OCI-LY3 (cell line): ENCODE results near the gene CHL1.

ENCODE experiments used
- EZH2phosphoT487 ChIP-seq: fragments of 200-600 bp; shearing (Covaris generic); IDR thresholded peaks from 2 replicates; pipeline ENCODE4 v1.6.1; 2018; ENCODE audit warnings: antibody characterized with exemption, mixed run types, low read depth
- TF ChIP-seq, protein P1 (sequence below): fragments of 200-600, 300-600 bp; sonication (generic); IDR thresholded peaks from 2 replicates; pipeline ENCODE4 v1.5.1; 2014; ENCODE audit warnings: antibody characterized with exemption, low read length, low read depth

- no peak for TF ChIP-seq EZH2phosphoT487
- TF ChIP-seq, protein P1, sequence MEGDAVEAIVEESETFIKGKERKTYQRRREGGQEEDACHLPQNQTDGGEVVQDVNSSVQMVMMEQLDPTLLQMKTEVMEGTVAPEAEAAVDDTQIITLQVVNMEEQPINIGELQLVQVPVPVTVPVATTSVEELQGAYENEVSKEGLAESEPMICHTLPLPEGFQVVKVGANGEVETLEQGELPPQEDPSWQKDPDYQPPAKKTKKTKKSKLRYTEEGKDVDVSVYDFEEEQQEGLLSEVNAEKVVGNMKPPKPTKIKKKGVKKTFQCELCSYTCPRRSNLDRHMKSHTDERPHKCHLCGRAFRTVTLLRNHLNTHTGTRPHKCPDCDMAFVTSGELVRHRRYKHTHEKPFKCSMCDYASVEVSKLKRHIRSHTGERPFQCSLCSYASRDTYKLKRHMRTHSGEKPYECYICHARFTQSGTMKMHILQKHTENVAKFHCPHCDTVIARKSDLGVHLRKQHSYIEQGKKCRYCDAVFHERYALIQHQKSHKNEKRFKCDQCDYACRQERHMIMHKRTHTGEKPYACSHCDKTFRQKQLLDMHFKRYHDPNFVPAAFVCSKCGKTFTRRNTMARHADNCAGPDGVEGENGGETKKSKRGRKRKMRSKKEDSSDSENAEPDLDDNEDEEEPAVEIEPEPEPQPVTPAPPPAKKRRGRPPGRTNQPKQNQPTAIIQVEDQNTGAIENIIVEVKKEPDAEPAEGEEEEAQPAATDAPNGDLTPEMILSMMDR, result no peak
Observed at GRCh38 chr3:256501-256900, 59.9 kb downstream of the CHL1 start.
